SK-N-MC (cell line): ENCODE measurements around the gene TMIGD1.

Source experiments
- EZH2 ChIP-seq: fragments of 200-600 bp; sonication (generic); IDR thresholded peaks from one replicate; pipeline ENCODE4 v1.6.1; 2017; ENCODE audit warnings: antibody characterized with exemption
- POLR2AphosphoS5 ChIP-seq: IDR thresholded peaks from 2 replicates; pipeline ENCODE4 v1.6.1; 2012; ENCODE audit warnings: mild to moderate bottlenecking, low read depth, low read length, borderline replicate concordance

GRCh38 chr17:30323895-30324319 lies 9.9 kb downstream of the TMIGD1 start:
- no peak for TF ChIP-seq EZH2
- TF ChIP-seq POLR2AphosphoS5, result no peak
